GM23338 (cell line): Measurements from ENCODE around the gene FBLN2. TPM values are rescaled to one million over a fixed set of nuclear protein-coding genes. Genes with fewer than 3 reads are reported as not detected.

Source experiments
- ATAC-seq: fragments of 200-7000 bp; cut with Tn5 transposase; 3 replicates; pipeline ENCODE4 v1.9.1; 2020
- DNase-seq: peaks from one replicate; pipeline ENCODE4 v3.0.0-alpha.2; 2015; ENCODE audit warnings: low spot score
- H2AFZ ChIP-seq: fragments of 200-600 bp; sonication (generic); 2 replicates; pipeline ENCODE4 v1.8.0; 2016; ENCODE audit warnings: antibody characterized with exemption, mild to moderate bottlenecking, moderate library complexity
- H3F3A ChIP-seq: fragments of 200-600 bp; sonication (generic); replicated peaks from 2 replicates; pipeline ENCODE4 v1.8.0; 2017; ENCODE audit warnings: antibody characterized with exemption, mixed run types, low read depth
- H3K27ac ChIP-seq: fragments of 200-600 bp; sonication (generic); 2 replicates; pipeline ENCODE4 v1.6.1; 2016; ENCODE audit warnings: low read depth
- H3K27me3 ChIP-seq: fragments of 200-600 bp; sonication (generic); 2 replicates; pipeline ENCODE4 v1.8.0; 2016; ENCODE audit warnings: mild to moderate bottlenecking, mixed run types, moderate library complexity; ENCODE audit not compliant: insufficient read depth
- H3K36me3 ChIP-seq: fragments of 200-600 bp; sonication (generic); 2 replicates; pipeline ENCODE4 v1.8.0; 2016; ENCODE audit warnings: mild to moderate bottlenecking; ENCODE audit not compliant: insufficient read depth
- H3K4me1 ChIP-seq: fragments of 200-600 bp; sonication (generic); 2 replicates; pipeline ENCODE4 v1.8.0; 2016; ENCODE audit warnings: mild to moderate bottlenecking, moderate library complexity; ENCODE audit not compliant: insufficient read depth
- H3K4me2 ChIP-seq: fragments of 200-600 bp; sonication (generic); 2 replicates; pipeline ENCODE4 v1.7.1; 2017; ENCODE audit warnings: mixed run types
- H3K4me3 ChIP-seq: fragments of 200-600 bp; sonication (generic); 2 replicates; pipeline ENCODE4 v1.6.1; 2016; ENCODE audit warnings: mixed run types
- H3K79me2 ChIP-seq: fragments of 200-600 bp; sonication (generic); replicated peaks from 2 replicates; pipeline ENCODE4 v1.8.0; 2017; ENCODE audit warnings: mild to moderate bottlenecking; ENCODE audit not compliant: insufficient read depth
- H3K9me2 ChIP-seq: fragments of 200-600 bp; sonication (generic); 2 replicates; pipeline ENCODE4 v1.8.0; 2017; ENCODE audit not compliant: insufficient read depth
- H4K20me1 ChIP-seq: fragments of 200-600 bp; sonication (generic); replicated peaks from 2 replicates; pipeline ENCODE4 v1.8.0; 2017; ENCODE audit warnings: mild to moderate bottlenecking; ENCODE audit not compliant: insufficient read depth
- H3K27ac Mint-ChIP-seq: 2 replicates; pipeline ENCODE4 v1.8.0; 2020; ENCODE audit warnings: inconsistent platforms, mild to moderate bottlenecking, moderate library complexity, mixed read lengths
- H3K27me3 Mint-ChIP-seq: 3 replicates; pipeline ENCODE4 v1.8.0; 2022; ENCODE audit warnings: low read depth, mild to moderate bottlenecking, moderate library complexity, mixed read lengths, inconsistent platforms; ENCODE audit not compliant: insufficient read depth, poor library complexity
- H3K36me3 Mint-ChIP-seq: 3 replicates; pipeline ENCODE4 v1.8.0; 2021; ENCODE audit warnings: low read depth, mild to moderate bottlenecking, inconsistent platforms, moderate library complexity, mixed read lengths
- H3K4me1 Mint-ChIP-seq: 3 replicates; pipeline ENCODE4 v1.8.0; 2020; ENCODE audit warnings: mild to moderate bottlenecking, inconsistent platforms, mixed read lengths
- H3K4me3 Mint-ChIP-seq: 3 replicates; pipeline ENCODE4 v1.8.0; 2021; ENCODE audit warnings: moderate library complexity, mild to moderate bottlenecking, inconsistent platforms, mixed read lengths
- H3K9me3 Mint-ChIP-seq: 3 replicates; pipeline ENCODE4 v1.8.0; 2020; ENCODE audit warnings: moderate library complexity, mild to moderate bottlenecking, inconsistent platforms, mixed read lengths
- CREB1 ChIP-seq: fragments of 250-450 bp; sonication (Bioruptor Pico); IDR thresholded peaks from 2 replicates; pipeline ENCODE4 v1.5.0; 2020; ENCODE audit warnings: low read depth, mild to moderate bottlenecking, moderate library complexity
- CTCF ChIP-seq, 2 experiments: fragments of 200-600 bp in 1 of 2; sonication (generic) in 1 of 2; conservative IDR thresholded peaks; 2 replicates each; pipeline versions ENCODE4 v1.5.1 to v1.6.1; 2016 to 2017; ENCODE audit warnings: antibody characterized with exemption in 2 of 2, low read depth in 2 of 2, mild to moderate bottlenecking in 2 of 2, moderate library complexity in 1 of 2
- ETS1 ChIP-seq: IDR thresholded peaks from 2 replicates; pipeline ENCODE4 v1.6.1; 2016; ENCODE audit warnings: antibody characterized with exemption
- EZH2 ChIP-seq: fragments of 200-600 bp; sonication (generic); IDR thresholded peaks from one replicate; pipeline ENCODE4 v1.8.0; 2017; ENCODE audit warnings: antibody characterized with exemption, mild to moderate bottlenecking, low read depth; ENCODE audit not compliant: unreplicated experiment
- EZH2phosphoT487 ChIP-seq: fragments of 200-600 bp; sonication (generic); IDR thresholded peaks from one replicate; pipeline ENCODE4 v1.8.1; 2018; ENCODE audit warnings: antibody characterized with exemption; ENCODE audit not compliant: unreplicated experiment
- JUNB ChIP-seq: IDR thresholded peaks from one replicate; pipeline ENCODE4 v1.6.1; 2016; ENCODE audit warnings: antibody characterized with exemption; ENCODE audit not compliant: unreplicated experiment
- NANOG ChIP-seq: IDR thresholded peaks from 2 replicates; pipeline ENCODE4 v1.6.1; 2016; ENCODE audit warnings: antibody characterized with exemption, borderline replicate concordance
- POLR2AphosphoS5 ChIP-seq: IDR thresholded peaks from 2 replicates; pipeline ENCODE4 v1.6.1; 2016; ENCODE audit warnings: antibody characterized with exemption, low read depth
- REST ChIP-seq: IDR thresholded peaks from one replicate; pipeline ENCODE4 v1.6.1; 2018; ENCODE audit warnings: antibody characterized with exemption; ENCODE audit not compliant: unreplicated experiment
- STAT1 ChIP-seq: IDR thresholded peaks from one replicate; pipeline ENCODE4 v1.6.1; 2016; ENCODE audit warnings: antibody characterized with exemption; ENCODE audit not compliant: unreplicated experiment
- ZNF114 ChIP-seq: fragments of 250-450 bp; sonication (Bioruptor Pico); IDR thresholded peaks from 2 replicates; pipeline ENCODE4 v1.5.0; 2020; ENCODE audit warnings: mild to moderate bottlenecking, moderate library complexity
- ZNF331 ChIP-seq: fragments of 250-450 bp; sonication (Bioruptor Pico); IDR thresholded peaks from 2 replicates; pipeline ENCODE4 v1.5.0; 2020; ENCODE audit warnings: low read depth, mild to moderate bottlenecking, moderate library complexity
- ZNF462 ChIP-seq: fragments of 250-450 bp; sonication (Bioruptor Pico); IDR thresholded peaks from 2 replicates; pipeline ENCODE4 v1.5.0; 2020; ENCODE audit warnings: mild to moderate bottlenecking, moderate library complexity
- polyA plus RNA-seq: library from polyadenylated mRNA; unstranded; fragments of >200 nt; fragmentation: Nextera tagmentation; extraction: Ambion mirVana; gene quantifications from 2 replicates; pipeline ENCODE4 v1.2.1, GENCODE V29; 2016
- total RNA-seq: library from RNA; depleted of rRNA; stranded (reverse); fragments of >200 nt; shearing (Covaris generic); gene quantifications from 2 replicates; pipeline ENCODE4 v1.2.3, GENCODE V29; 2014

Gene FBLN2
- total and polyA plus RNA-seq, 2 experiments from 2014 or later, result 18.8 to 26.8 TPM

- Histone ChIP-seq H3K4me2 (no peak overlapping the region), H2AFZ (no peak overlapping the region), H3K4me3 (no peak overlapping the region), H3K79me2 (no peaks in the 10 kb centered on the region), H3K9me2 (no peaks in the 10 kb centered on the region), H4K20me1 (no peaks in the 10 kb centered on the region), H3K27me3 (no peaks in the 10 kb centered on the region), H3K27ac (no peak overlapping the region), H3K4me1 (peaks cover 9% of the 10 kb centered on the region; the same call in 1 of the 2 replicates), H3K36me3 (no peaks in the 10 kb centered on the region), H3F3A (no peaks in the 10 kb centered on the region)
- H3K4me1 Mint-ChIP-seq, result peaks cover 22% of the 10 kb centered on the region
- H3K36me3 Mint-ChIP-seq, result no peaks in the 10 kb centered on the region
- H3K4me3 Mint-ChIP-seq, result no peak overlapping the region
- H3K9me3 Mint-ChIP-seq, result no peaks in the 10 kb centered on the region
- peaks cover 10% of the 10 kb centered on the region for H3K27me3 Mint-ChIP-seq
- DNase-seq (no peak), ATAC-seq (no peak)
- TF ChIP-seq EZH2 (no peak), NANOG (no peak), ETS1 (no peak), CREB1 (no peak), CTCF (conservative IDR thresholded peaks at IDR 0.05; ENCODE audit: low read depth in 2 of 2) (no peak), REST (no peak), JUNB (no peak), ZNF462 (CRISPR knock-in tag) (no peak), EZH2phosphoT487 (no peak), STAT1 (no peak), ZNF331 (CRISPR knock-in tag) (no peak), ZNF114 (CRISPR knock-in tag) (no peak), POLR2AphosphoS5 (no peak)
- no peak overlapping the region for H3K27ac Mint-ChIP-seq
Observed at GRCh38 chr3:13593615-13594014, 44.7 kb downstream of the FBLN2 start.
